MV-4-11 (cell line): ENCODE measurements around the gene EFCAB9.

Experiments used
- DNase-seq: peaks from one replicate; lab custom pipeline; 2025; lab: John Stamatoyannopoulos, UW

Gene EFCAB9

DNA sequence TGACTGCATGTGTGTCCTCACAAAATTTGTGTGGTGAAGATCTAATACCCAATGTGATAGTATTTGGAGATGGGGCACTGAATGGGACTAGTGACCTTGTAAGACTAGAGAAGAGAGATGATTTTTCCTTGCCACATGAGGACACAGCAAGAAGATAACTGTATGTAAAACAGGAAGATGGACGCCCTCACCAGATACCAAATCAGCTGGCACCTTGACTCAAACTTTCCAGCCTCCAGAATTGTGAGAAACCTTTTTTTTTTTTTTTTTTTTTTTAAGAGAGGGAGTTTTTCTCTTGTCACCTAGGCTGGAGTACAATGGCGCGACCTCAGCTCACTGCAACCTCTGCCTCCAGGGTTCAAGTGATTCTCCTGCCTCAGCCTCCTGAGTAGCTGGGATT, 49.3 kb downstream of the EFCAB9 start:
- DNase-seq = no peak

DNA sequence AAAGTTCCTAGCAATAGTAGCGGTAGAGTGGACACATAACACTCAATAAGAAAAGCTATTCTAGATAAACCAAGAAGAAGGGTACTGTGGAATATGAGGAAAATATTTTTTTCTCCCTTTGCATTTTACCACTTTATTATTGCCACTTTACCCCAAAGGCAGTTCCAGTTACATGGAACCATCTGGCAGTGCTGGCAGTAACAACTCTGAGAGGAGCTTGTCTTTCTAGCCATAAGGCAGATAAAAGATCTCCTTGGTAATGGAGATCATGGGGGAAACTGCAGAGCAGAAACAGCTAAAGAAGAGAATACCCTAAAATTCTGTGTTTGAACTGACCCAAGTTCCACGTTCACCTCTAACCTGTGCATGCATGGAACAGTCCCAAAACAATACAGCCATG, 51.1 kb downstream of the EFCAB9 start:
- no peak for DNase-seq

DNA sequence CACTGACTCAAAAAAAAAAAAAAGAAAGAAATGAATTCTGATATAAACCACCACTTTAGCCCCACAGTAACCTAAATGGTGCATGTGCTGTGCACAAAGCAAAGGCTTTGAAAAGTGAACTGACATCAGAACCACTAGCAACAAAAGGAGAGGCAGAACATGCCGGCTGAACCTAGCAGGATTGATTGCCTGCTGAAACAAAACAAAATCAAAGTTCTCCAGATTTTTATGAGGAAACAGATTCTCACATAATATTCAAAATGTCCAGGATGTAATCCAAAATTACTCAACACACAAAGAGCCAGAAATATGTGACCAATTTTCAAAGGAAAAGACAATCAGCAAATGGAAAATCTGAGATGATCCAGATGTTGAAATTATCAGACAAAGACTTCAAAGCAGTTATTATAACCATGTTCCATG, 51.7 kb downstream of the EFCAB9 start:
- no peak for DNase-seq

DNA sequence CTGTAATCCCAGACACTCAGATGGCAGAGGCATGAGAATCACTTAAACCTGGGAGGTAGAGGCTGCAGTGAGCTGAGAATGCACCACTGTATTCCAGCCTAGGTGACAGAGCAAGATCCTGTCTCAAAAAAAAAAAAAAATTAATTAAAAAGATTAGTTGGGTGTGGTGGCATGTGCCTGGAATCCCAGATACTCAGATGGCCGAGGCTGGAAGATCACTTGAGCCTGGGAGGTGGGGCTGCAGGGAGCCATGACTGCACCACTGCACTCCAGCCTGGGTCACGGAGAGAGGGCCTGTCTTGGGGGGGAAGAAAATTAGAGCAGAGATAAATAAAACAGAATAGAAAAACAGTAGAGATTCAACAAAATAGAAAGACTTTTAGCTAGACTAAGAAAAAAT, 54.7 kb downstream of the EFCAB9 start:
- DNase-seq = no peak

DNA sequence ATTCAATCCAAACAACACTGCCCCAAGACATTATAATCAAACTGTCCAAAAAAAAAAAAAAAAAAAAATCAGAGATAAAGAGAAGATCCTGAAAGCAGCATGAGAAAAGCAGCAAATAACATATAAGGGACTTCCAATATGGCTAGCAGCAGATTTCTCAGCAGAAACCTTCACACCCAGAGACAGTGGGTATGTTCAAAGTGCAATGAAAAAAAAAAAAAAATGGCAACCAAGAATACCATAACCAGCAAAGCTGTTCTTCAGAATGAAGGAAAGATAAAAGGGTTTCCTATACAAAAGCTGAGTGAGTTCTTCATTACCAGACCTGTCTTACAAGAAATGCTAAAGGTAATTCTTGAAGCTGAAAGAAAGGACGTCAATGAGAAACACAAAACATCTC, 57.4 kb downstream of the EFCAB9 start:
- no peak for DNase-seq

DNA sequence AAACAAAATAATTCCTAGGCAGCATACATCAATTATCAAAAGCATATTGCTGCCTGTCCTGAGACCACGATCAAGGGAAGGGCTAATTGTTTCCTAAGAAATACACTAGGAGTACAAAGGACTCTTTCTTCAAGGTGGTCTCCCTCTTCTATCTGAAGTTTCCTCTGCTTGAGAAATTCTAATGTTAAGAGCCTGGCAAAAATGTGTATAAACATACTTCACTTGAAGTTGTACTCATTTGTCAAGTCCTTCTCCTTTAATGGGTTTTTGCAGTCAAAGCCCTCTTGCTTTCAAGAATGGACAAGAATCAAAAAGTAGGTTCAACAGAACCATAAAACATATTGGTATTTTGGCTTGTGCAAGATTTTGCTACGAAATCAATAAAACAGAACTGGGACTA, 58.5 kb downstream of the EFCAB9 start:
- DNase-seq = no peak
